Measurements from ENCODE around the gene SAFB. TPM values are rescaled to one million over a fixed set of nuclear protein-coding genes. Genes with fewer than 3 reads are reported as not detected.

The SAFB gene
- polyA plus RNA-seq, 1 of the 3 experiments (the other 2 are of a cell fraction), result 90.0 TPM

DNA sequence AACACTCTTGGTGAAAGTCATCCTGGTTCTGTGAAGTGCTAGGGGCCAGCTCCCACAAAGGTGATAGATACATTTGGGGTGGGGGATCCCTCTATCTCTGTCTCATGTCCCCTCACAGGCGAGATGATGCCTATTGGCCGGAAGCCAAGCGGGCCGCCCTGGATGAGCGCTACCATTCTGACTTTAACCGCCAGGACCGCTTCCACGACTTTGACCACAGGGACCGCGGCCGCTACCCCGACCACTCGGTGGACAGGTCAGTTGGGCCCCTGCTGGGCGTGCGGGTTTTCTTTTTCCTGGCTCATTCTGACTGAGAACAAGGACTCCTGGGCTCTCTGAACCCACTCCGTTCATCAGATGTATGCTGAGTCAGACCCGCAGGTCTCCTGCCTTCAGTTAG, 41.0 kb downstream of the SAFB start:
- Histone ChIP-seq H3K9me2 (no peaks in the 10 kb centered on the region), H3K9ac (no peak overlapping the region), H3K36me3 (replicated peaks in 1 of 2; ENCODE audit: control insufficient read depth in 1 of 2, insufficient read depth in 2 of 2, low read length in 1 of 2) (peaks cover 47 to 73% of the 10 kb centered on the region in 2 experiments), H3K4me3 (ENCODE audit: low read depth in 2 of 2, low read length in 1 of 2) (no peak overlapping the region), H3K9me3 (no peaks in the 10 kb centered on the region), H3F3A (replicated peaks; ENCODE audit: insufficient read depth) (no peaks in the 10 kb centered on the region), H3K27me3 (ENCODE audit: insufficient read depth) (no peaks in the 10 kb centered on the region), H3K27ac (ENCODE audit: low read depth in 2 of 2, low read length in 1 of 2) (no peak overlapping the region), H3K4me1 (ENCODE audit: control insufficient read depth in 1 of 2, insufficient read depth in 2 of 2, low read depth in 1 of 2, low read length in 1 of 2) (no peaks in the 10 kb centered on the region), H3K79me2 (ENCODE audit: insufficient read depth) (0 out of 2 replicates have a peak, but pooled peaks cover 3% of the 10 kb centered on the region), H2AFZ (ENCODE audit: low read depth) (no peak overlapping the region), H3K4me2 (no peak overlapping the region), H4K20me1 (ENCODE audit: insufficient read depth) (no peaks in the 10 kb centered on the region)
- 98% methylated on average over 10 of the region's 17 CpGs for WGBS (ENCODE audit: low lambda C conversion rate)
- ChIA-PET POLR2A (no interaction called here), CTCF (no interaction called here)
- DNase-seq, result no peak
- TF ChIP-seq POLR2AphosphoS5 (IDR thresholded peaks at IDR 0.05; ENCODE audit: low read depth, low read length), result no peak
- TF ChIP-seq JUND (IDR thresholded peaks at IDR 0.05), result no peak

DNA sequence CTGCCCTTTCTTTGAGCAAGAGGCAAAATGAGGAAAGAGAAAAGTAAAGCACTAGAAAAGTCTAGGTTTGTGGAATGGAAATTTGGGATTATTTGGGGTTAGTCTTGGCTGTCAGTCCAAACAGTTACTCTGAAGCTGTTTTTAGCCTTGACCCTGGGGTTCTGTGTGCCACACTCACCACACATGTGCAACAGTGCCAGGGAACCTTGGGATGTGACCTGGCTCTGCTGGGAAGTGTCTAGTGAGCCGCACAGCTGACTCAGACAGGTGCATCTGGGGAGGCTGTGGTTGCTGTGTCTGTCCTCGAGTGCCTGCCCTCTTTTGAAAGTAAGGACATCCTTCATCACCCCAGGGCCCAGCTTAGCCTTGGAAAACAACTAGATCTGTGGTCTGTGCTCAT, 41.6 kb downstream of the SAFB start:
- no peak overlapping the region for H3K27ac ChIP-seq (ENCODE audit: low read depth in 2 of 2, low read length in 1 of 2)
- WGBS (ENCODE audit: low lambda C conversion rate), result no CpG with 5 or more reads among the region's 2 CpGs
- CTCF ChIA-PET, result no interaction called here
- H3F3A ChIP-seq (replicated peaks; ENCODE audit: insufficient read depth), result no peaks in the 10 kb centered on the region
- H3K9me3 ChIP-seq, result no peaks in the 10 kb centered on the region
- no peak overlapping the region for H2AFZ ChIP-seq (ENCODE audit: low read depth)
- no peaks in the 10 kb centered on the region for H3K9me2 ChIP-seq
- H3K4me3 ChIP-seq (ENCODE audit: low read depth in 2 of 2, low read length in 1 of 2), result no peak overlapping the region
- H3K4me1 ChIP-seq (ENCODE audit: control insufficient read depth in 1 of 2, insufficient read depth in 2 of 2, low read depth in 1 of 2, low read length in 1 of 2), result no peaks in the 10 kb centered on the region
- POLR2A ChIA-PET, result no interaction called here
- no peaks in the 10 kb centered on the region for H3K79me2 ChIP-seq (ENCODE audit: insufficient read depth)
- H4K20me1 ChIP-seq (ENCODE audit: insufficient read depth), result no peaks in the 10 kb centered on the region
- no peak overlapping the region for H3K4me2 ChIP-seq
- TF ChIP-seq, protein P1, sequence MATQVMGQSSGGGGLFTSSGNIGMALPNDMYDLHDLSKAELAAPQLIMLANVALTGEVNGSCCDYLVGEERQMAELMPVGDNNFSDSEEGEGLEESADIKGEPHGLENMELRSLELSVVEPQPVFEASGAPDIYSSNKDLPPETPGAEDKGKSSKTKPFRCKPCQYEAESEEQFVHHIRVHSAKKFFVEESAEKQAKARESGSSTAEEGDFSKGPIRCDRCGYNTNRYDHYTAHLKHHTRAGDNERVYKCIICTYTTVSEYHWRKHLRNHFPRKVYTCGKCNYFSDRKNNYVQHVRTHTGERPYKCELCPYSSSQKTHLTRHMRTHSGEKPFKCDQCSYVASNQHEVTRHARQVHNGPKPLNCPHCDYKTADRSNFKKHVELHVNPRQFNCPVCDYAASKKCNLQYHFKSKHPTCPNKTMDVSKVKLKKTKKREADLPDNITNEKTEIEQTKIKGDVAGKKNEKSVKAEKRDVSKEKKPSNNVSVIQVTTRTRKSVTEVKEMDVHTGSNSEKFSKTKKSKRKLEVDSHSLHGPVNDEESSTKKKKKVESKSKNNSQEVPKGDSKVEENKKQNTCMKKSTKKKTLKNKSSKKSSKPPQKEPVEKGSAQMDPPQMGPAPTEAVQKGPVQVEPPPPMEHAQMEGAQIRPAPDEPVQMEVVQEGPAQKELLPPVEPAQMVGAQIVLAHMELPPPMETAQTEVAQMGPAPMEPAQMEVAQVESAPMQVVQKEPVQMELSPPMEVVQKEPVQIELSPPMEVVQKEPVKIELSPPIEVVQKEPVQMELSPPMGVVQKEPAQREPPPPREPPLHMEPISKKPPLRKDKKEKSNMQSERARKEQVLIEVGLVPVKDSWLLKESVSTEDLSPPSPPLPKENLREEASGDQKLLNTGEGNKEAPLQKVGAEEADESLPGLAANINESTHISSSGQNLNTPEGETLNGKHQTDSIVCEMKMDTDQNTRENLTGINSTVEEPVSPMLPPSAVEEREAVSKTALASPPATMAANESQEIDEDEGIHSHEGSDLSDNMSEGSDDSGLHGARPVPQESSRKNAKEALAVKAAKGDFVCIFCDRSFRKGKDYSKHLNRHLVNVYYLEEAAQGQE (IDR thresholded peaks at IDR 0.05; ENCODE audit: low read depth, low read length), result no peak
- TF ChIP-seq JUND (IDR thresholded peaks at IDR 0.05) (no peak), EZH2phosphoT487 (IDR thresholded peaks at IDR 0.05; ENCODE audit: borderline replicate concordance, low read depth) (no peak)
- TF ChIP-seq, protein P2, sequence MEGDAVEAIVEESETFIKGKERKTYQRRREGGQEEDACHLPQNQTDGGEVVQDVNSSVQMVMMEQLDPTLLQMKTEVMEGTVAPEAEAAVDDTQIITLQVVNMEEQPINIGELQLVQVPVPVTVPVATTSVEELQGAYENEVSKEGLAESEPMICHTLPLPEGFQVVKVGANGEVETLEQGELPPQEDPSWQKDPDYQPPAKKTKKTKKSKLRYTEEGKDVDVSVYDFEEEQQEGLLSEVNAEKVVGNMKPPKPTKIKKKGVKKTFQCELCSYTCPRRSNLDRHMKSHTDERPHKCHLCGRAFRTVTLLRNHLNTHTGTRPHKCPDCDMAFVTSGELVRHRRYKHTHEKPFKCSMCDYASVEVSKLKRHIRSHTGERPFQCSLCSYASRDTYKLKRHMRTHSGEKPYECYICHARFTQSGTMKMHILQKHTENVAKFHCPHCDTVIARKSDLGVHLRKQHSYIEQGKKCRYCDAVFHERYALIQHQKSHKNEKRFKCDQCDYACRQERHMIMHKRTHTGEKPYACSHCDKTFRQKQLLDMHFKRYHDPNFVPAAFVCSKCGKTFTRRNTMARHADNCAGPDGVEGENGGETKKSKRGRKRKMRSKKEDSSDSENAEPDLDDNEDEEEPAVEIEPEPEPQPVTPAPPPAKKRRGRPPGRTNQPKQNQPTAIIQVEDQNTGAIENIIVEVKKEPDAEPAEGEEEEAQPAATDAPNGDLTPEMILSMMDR (IDR thresholded peaks at IDR 0.05), result no peak
- no peaks in the 10 kb centered on the region for H3K27me3 ChIP-seq (ENCODE audit: insufficient read depth)
- no peak overlapping the region for H3K9ac ChIP-seq
- H3K36me3 ChIP-seq (replicated peaks in 1 of 2; ENCODE audit: control insufficient read depth in 1 of 2, insufficient read depth in 2 of 2, low read length in 1 of 2), result peaks cover 51 to 78% of the 10 kb centered on the region in 2 experiments
- no peak for DNase-seq
